Gastrocnemius medialis (tissue), 4 donors: ENCODE measurements around the gene STK17B. TPM values are rescaled to one million over a fixed set of nuclear protein-coding genes. Genes with fewer than 3 reads are reported as not detected.

Experiments used
- ATAC-seq, 2 donors: fragments of 150-250 bp; one replicate each; pipeline ENCODE4 v1.9.1; 2016
- DNase-seq, 2 donors: peaks; one replicate each; pipeline ENCODE4 v3.0.0-alpha.2; 2019
- H3K27ac ChIP-seq, 4 donors: fragments of 200-600 bp; sonication (generic); 1 replicate in 1 of 4; 2 replicates in 3 of 4; pipeline ENCODE4 v1.5.1; 2016 to 2018; ENCODE audit warnings: mild to moderate bottlenecking in 2 of 4, moderate library complexity in 1 of 4
- H3K27me3 ChIP-seq, 3 donors: fragments of 200-600 bp; sonication (generic) in 2 of 3; 1 replicate in 1 of 3; 2 replicates in 2 of 3; pipeline versions ENCODE4 v1.5.1 to v1.6.0; 2016 to 2019; ENCODE audit warnings: mild to moderate bottlenecking in 1 of 3, moderate library complexity in 1 of 3
- H3K36me3 ChIP-seq, 2 donors: fragments of 200-600 bp; sonication (generic) in 1 of 2; one replicate each; pipeline ENCODE4 v1.5.1; 2017 to 2018
- H3K4me1 ChIP-seq, 2 donors: fragments of 200-600 bp; sonication (generic) in 1 of 2; one replicate each; pipeline ENCODE4 v1.5.1; 2016 to 2017; ENCODE audit warnings: mild to moderate bottlenecking in 2 of 2
- H3K4me3 ChIP-seq, 4 donors: fragments of 200-600 bp; sonication (generic) in 3 of 4; 1 replicate in 1 of 4; 2 replicates in 3 of 4; pipeline ENCODE4 v1.5.1; 2016 to 2019; ENCODE audit warnings: mild to moderate bottlenecking in 2 of 4
- H3K9me3 ChIP-seq, 3 donors: fragments of 200-600 bp; sonication (generic) in 2 of 3; 1 replicate in 1 of 3; 2 replicates in 2 of 3; pipeline ENCODE4 v1.5.1; 2016 to 2019
- CTCF ChIP-seq, 5 experiments: fragments of 450-650 bp in 3 of 5; fragments of 200-600 bp in 2 of 5; sonication (generic) in 2 of 5; IDR thresholded peaks in 4 of 5; conservative IDR thresholded peaks in 1 of 5; 1 replicate in 4 of 5; 2 replicates in 1 of 5; pipeline ENCODE4 v1.5.1; 2016 to 2019; ENCODE audit warnings: antibody characterized with exemption in 5 of 5, mild to moderate bottlenecking in 3 of 5, moderate library complexity in 3 of 5
- POLR2A ChIP-seq, 2 donors: fragments of 450-650 bp; IDR thresholded peaks; one replicate each; pipeline ENCODE4 v1.6.1; 2017; ENCODE audit warnings: antibody characterized with exemption in 2 of 2, mild to moderate bottlenecking in 2 of 2, moderate library complexity in 2 of 2
- in situ Hi-C, 4 donors: fragments of 200-750 bp; cut with MboI; loops; one replicate each; pipeline versions ENCODE4 v1.15.0 to v1.8.0; 2017; ENCODE audit warnings: low sequenced_read_pairs in 4 of 4
- intact Hi-C: fragments of 100-400 bp; cut with DNase I; formaldehyde crosslinking; loops from one replicate; pipeline ENCODE4 v1.15.1; 2023; ENCODE audit warnings: low total_unique reads
- total RNA-seq, 4 donors: library from RNA; depleted of rRNA; stranded (reverse); fragments of >200 nt; gene quantifications; one replicate each; pipeline versions ENCODE4 v1.1.0 to v1.2.3, GENCODE V29; 2016

STK17B gene
- 10 to 100 TPM in 1 of 4 donors, 1 to 10 TPM in 3; 4.4 to 11.5 (median 8.8) TPM for total RNA-seq

DNA sequence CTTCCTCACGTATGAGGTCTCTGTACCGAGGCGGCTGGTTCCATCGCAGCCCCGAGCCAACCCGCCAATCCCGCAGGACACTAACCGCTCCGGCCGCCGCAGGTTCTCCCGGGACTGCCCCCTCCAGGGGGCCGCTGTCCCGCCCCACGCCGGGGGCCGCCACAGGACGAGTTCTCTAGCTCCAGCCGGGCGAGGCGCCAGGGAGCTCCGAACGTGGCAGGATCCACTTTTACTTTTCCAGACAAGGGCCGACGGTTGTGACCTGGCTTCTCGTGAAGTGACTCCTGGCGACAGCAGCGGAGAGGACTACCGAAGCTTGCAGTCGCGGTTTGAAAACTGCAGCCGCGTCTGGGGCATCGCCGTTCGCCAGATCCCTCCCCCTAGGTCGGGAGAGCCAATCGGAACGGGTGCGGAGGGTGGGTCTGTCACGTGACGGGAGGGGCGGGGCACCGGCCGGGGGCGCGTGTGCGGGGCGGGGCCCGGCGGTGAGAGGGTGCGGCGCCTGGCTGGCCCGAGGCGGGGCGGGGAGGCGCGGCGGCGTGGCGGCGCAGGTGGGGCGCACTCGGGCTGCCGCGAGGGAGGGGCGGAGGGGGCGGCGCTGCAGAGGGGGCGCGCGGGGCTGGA is at the start of gene STK17B:
Gene STK17B (minus strand): TSS at position 331 of the 624 bp plus-strand sequence. CDS start 8,195 bp downstream, outside the sequence.
- in situ Hi-C loops, result loop anchor here in 1 of 4 donors (25.0 kb wide), 1 partner anchor 109 kb away; the partner anchor contains the start of gene DNAH7

GRCh38 chr2:196220671-196221070 is 49.3 kb upstream of the STK17B start:
- DNase-seq (no peak), ATAC-seq (no peak)
- intact Hi-C loops, result no loop called here
- Histone ChIP-seq H3K27ac (no peak overlapping the region), H3K4me3 (no peak overlapping the region), H3K4me1 (no peaks in the 10 kb centered on the region), H3K27me3 (no peaks in the 10 kb centered on the region), H3K9me3 (no peaks in the 10 kb centered on the region), H3K36me3 (no peaks in the 10 kb centered on the region)
- TF ChIP-seq POLR2A (IDR thresholded peaks at IDR 0.05) (no peak), CTCF (IDR thresholded peaks at IDR 0.05 in 4 of 5, conservative IDR thresholded peaks at IDR 0.05 in 1 of 5) (no peak)
- in situ Hi-C loops, result no loop called here

More for the DNA sequence above, at the start of gene STK17B:
- H3K4me3 ChIP-seq, result peak within 1 kb of the TSS; percentile 74 to 97 (median 89)
- intact Hi-C loops, result loop anchor here (5.0 to 10.0 kb wide), 7 partner anchors 36 to 753 kb away; partner anchors contain the start of genes CCDC150, DNAH7, PGAP1 and SLC39A10
- H3K4me1 ChIP-seq, result peaks cover 13 to 22% of the 10 kb centered on the region in 2 donors
- no peaks in the 10 kb centered on the region for H3K27me3 ChIP-seq
- TF ChIP-seq CTCF (IDR thresholded peaks at IDR 0.05 in 4 of 5, conservative IDR thresholded peaks at IDR 0.05 in 1 of 5) (no peak), POLR2A (IDR thresholded peaks at IDR 0.05) (peak; percentile 71 to 87)
- ATAC-seq, result peak; percentile 94 to 95
- peak; percentile 92 for DNase-seq
- H3K36me3 ChIP-seq, result no peaks in the 10 kb centered on the region
- no peaks in the 10 kb centered on the region for H3K9me3 ChIP-seq
- peak within 1 kb of the TSS; percentile 77 to 92 (median 86) for H3K27ac ChIP-seq

- no peaks in the 10 kb centered on the region for H3K36me3 ChIP-seq
- H3K27ac ChIP-seq, result no peak overlapping the region
- no peaks in the 10 kb centered on the region for H3K9me3 ChIP-seq
- H3K27me3 ChIP-seq, result no peaks in the 10 kb centered on the region
- peak in 1 of 2 donors; percentile 77 for ATAC-seq
- TF ChIP-seq POLR2A (IDR thresholded peaks at IDR 0.05), result no peak
- no peak for TF ChIP-seq CTCF (IDR thresholded peaks at IDR 0.05 in 4 of 5, conservative IDR thresholded peaks at IDR 0.05 in 1 of 5)
- intact Hi-C loops, result no loop called here
- in situ Hi-C loops, result no loop called here
- H3K4me3 ChIP-seq, result no peak overlapping the region
- no peak for DNase-seq
- no peaks in the 10 kb centered on the region for H3K4me1 ChIP-seq
Measured at GRCh38 chr2:196219671-196220070, 48.3 kb upstream of the STK17B start.

DNA sequence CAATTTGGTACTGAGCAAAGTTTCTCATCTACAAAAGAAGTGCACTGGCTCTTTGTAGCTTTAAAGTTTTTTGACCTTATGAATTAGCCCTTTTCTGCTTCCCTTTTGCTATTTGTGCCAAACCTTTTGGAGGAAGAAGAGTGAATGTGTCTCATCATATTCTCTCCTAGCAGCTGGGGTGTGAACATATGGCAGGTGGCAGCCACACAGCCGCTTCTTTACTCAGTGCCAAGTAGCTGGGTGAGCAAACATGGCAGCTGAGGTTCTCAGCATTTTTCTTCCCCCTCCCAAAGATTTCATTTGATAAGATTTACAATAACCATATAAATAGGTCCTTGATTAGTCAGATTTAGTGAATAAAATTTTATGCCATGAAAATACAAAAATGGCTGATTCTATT is 46.7 kb upstream of the STK17B start:
- no peak overlapping the region for H3K27ac ChIP-seq
- H3K27me3 ChIP-seq, result no peaks in the 10 kb centered on the region
- in situ Hi-C loops, result no loop called here
- DNase-seq (no peak), ATAC-seq (no peak)
- no peak overlapping the region for H3K4me3 ChIP-seq
- H3K36me3 ChIP-seq, result no peaks in the 10 kb centered on the region
- TF ChIP-seq CTCF (IDR thresholded peaks at IDR 0.05 in 4 of 5, conservative IDR thresholded peaks at IDR 0.05 in 1 of 5) (no peak), POLR2A (IDR thresholded peaks at IDR 0.05) (no peak)
- intact Hi-C loops, result no loop called here
- no peaks in the 10 kb centered on the region for H3K9me3 ChIP-seq
- H3K4me1 ChIP-seq, result no peaks in the 10 kb centered on the region
